ENCODE results near the gene COL5A3. TPM values are rescaled to one million over a fixed set of nuclear protein-coding genes. Genes with fewer than 3 reads are reported as not detected.
A peak's percentile ranks its signal among the peaks of the same experiment; 100 is the strongest.
"Not testable (repeated sequence)": the region's sequence is repeated elsewhere in the genome, so short reads cannot be mapped to it uniquely, and the experiment has no call there.

The COL5A3 gene
- total and polyA plus RNA-seq, 2 experiments from 2014 or later: 1.9 to 2.1 TPM

GRCh38 chr19:10027158-10027997 is 17.1 kb upstream of the COL5A3 start:
- H2AFZ ChIP-seq: no peak overlapping the region
- no peaks in the 10 kb centered on the region for H3K9me2 ChIP-seq (replicated peaks; ENCODE audit: insufficient read depth)
- H3K36me3 ChIP-seq (replicated peaks; ENCODE audit: insufficient read depth, low read depth): no peaks in the 10 kb centered on the region
- DNase-seq (ENCODE audit: low spot score): peak; percentile 97
- peaks cover 5% of the 10 kb centered on the region for H3K4me1 ChIP-seq (ENCODE audit: insufficient read depth)
- no peak overlapping the region for H3K4me3 ChIP-seq
- peak overlapping the region; percentile 66 for H3K4me2 ChIP-seq
- 12% methylated on average over 28 of the region's 29 CpGs for WGBS (ENCODE audit: low lambda C conversion rate, missing lambda C conversion rate)
- no peaks in the 10 kb centered on the region for H3K27me3 ChIP-seq
- no peaks in the 10 kb centered on the region for H3K9me3 ChIP-seq (ENCODE audit: low read depth)
- TF ChIP-seq EZH2phosphoT487 (IDR thresholded peaks at IDR 0.05; ENCODE audit: low read depth, severe bottlenecking, unreplicated experiment) (no peak), EZH2 (IDR thresholded peaks at IDR 0.05; ENCODE audit: borderline replicate concordance) (no peak)
- TF ChIP-seq, protein P1, sequence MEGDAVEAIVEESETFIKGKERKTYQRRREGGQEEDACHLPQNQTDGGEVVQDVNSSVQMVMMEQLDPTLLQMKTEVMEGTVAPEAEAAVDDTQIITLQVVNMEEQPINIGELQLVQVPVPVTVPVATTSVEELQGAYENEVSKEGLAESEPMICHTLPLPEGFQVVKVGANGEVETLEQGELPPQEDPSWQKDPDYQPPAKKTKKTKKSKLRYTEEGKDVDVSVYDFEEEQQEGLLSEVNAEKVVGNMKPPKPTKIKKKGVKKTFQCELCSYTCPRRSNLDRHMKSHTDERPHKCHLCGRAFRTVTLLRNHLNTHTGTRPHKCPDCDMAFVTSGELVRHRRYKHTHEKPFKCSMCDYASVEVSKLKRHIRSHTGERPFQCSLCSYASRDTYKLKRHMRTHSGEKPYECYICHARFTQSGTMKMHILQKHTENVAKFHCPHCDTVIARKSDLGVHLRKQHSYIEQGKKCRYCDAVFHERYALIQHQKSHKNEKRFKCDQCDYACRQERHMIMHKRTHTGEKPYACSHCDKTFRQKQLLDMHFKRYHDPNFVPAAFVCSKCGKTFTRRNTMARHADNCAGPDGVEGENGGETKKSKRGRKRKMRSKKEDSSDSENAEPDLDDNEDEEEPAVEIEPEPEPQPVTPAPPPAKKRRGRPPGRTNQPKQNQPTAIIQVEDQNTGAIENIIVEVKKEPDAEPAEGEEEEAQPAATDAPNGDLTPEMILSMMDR (IDR thresholded peaks at IDR 0.05; ENCODE audit: poor library complexity): peak; percentile 86
- no peak overlapping the region for H3K27ac ChIP-seq
- H4K20me1 ChIP-seq (ENCODE audit: insufficient read depth, poor library complexity, severe bottlenecking): no peaks in the 10 kb centered on the region
- H3K79me2 ChIP-seq: no peaks in the 10 kb centered on the region

DNA sequence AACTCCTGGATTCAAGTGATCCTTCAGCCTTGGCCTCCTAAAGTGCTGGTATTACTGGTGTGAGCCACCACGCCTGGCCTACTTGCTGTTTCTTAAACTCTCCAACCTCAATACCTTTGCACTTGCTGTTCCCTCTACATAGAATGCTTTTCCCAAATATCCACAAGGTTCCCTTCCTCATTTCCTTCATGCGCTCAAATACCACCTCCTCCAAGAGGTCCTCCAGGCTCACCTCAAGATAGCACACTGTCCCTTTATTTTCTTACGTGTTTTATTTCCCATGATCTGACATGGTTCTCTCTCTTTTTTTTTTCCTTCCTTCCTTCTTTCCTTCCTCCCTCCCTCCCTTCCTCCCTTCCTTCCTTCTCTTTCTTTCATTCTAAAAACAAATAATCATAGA is 16.4 kb upstream of the COL5A3 start:
- Histone ChIP-seq H3K79me2 (no peaks in the 10 kb centered on the region), H3K27ac (no peak overlapping the region), H3K4me3 (no peak overlapping the region), H3K4me2 (no peak overlapping the region), H3K9me3 (ENCODE audit: low read depth) (no peaks in the 10 kb centered on the region), H2AFZ (no peak overlapping the region), H3K4me1 (ENCODE audit: insufficient read depth) (peaks cover 5% of the 10 kb centered on the region), H3K36me3 (replicated peaks; ENCODE audit: insufficient read depth, low read depth) (no peaks in the 10 kb centered on the region), H4K20me1 (ENCODE audit: insufficient read depth, poor library complexity, severe bottlenecking) (no peaks in the 10 kb centered on the region), H3K9me2 (replicated peaks; ENCODE audit: insufficient read depth) (no peaks in the 10 kb centered on the region), H3K27me3 (no peaks in the 10 kb centered on the region)
- TF ChIP-seq EZH2 (IDR thresholded peaks at IDR 0.05; ENCODE audit: borderline replicate concordance): no peak
- TF ChIP-seq, protein P1 (IDR thresholded peaks at IDR 0.05; ENCODE audit: poor library complexity): no peak
- TF ChIP-seq EZH2phosphoT487 (IDR thresholded peaks at IDR 0.05; ENCODE audit: low read depth, severe bottlenecking, unreplicated experiment): no peak
- WGBS (ENCODE audit: low lambda C conversion rate, missing lambda C conversion rate): 95% methylated on average over 3 of the region's 3 CpGs
- DNase-seq (ENCODE audit: low spot score): no peak

DNA sequence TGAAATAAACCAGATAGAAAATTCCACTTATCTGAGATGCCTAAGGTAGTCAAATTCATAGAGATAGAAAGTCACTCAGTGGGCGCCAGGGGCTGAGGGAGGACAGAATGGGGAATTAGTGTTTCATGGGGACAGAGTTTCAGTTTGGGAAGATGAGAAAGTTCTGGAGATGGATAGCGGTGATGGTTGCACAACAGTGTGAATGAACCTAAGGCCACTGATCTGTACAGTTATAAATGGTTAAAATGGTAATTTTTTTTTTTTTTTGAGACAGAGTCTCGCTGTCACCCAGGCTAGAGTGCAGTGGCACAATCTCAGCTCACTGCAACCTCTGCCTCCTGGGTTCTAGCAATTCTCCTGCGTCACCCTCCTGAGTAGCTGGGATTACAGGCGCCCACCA is 12.8 kb upstream of the COL5A3 start:
- 85% methylated on average over 5 of the region's 5 CpGs for WGBS (ENCODE audit: low lambda C conversion rate, missing lambda C conversion rate)
- not testable (repeated sequence) for H3K4me2 ChIP-seq, H3K4me3 ChIP-seq

GRCh38 chr19:10021863-10022262 is 11.6 kb upstream of the COL5A3 start:
- H3K79me2 ChIP-seq: no peaks in the 10 kb centered on the region
- H3K4me2 ChIP-seq: no peak overlapping the region
- no peak for DNase-seq (ENCODE audit: low spot score)
- H3K27ac ChIP-seq: no peak overlapping the region
- H3K9me3 ChIP-seq (ENCODE audit: low read depth): no peaks in the 10 kb centered on the region
- H3K27me3 ChIP-seq: no peaks in the 10 kb centered on the region
- no peak overlapping the region for H2AFZ ChIP-seq
- WGBS (ENCODE audit: low lambda C conversion rate, missing lambda C conversion rate): 86% methylated on average over 2 of the region's 2 CpGs
- TF ChIP-seq EZH2 (IDR thresholded peaks at IDR 0.05; ENCODE audit: borderline replicate concordance) (no peak), EZH2phosphoT487 (IDR thresholded peaks at IDR 0.05; ENCODE audit: low read depth, severe bottlenecking, unreplicated experiment) (no peak)
- TF ChIP-seq, protein P1 (IDR thresholded peaks at IDR 0.05; ENCODE audit: poor library complexity): no peak
- H3K9me2 ChIP-seq (replicated peaks; ENCODE audit: insufficient read depth): no peaks in the 10 kb centered on the region
- H3K4me3 ChIP-seq: no peak overlapping the region
- H3K4me1 ChIP-seq (ENCODE audit: insufficient read depth): no peaks in the 10 kb centered on the region
- no peaks in the 10 kb centered on the region for H3K36me3 ChIP-seq (replicated peaks; ENCODE audit: insufficient read depth, low read depth)
- no peaks in the 10 kb centered on the region for H4K20me1 ChIP-seq (ENCODE audit: insufficient read depth, poor library complexity, severe bottlenecking)

More for the DNA sequence above, 12.8 kb upstream of the COL5A3 start:
- not testable (repeated sequence) for DNase-seq (ENCODE audit: low spot score); H3K27me3 ChIP-seq; H2AFZ ChIP-seq; H3K9me2 ChIP-seq (replicated peaks; ENCODE audit: insufficient read depth); H4K20me1 ChIP-seq (ENCODE audit: insufficient read depth, poor library complexity, severe bottlenecking); H3K27ac ChIP-seq; H3K79me2 ChIP-seq; H3K36me3 ChIP-seq (replicated peaks; ENCODE audit: insufficient read depth, low read depth); H3K4me1 ChIP-seq (ENCODE audit: insufficient read depth); H3K9me3 ChIP-seq (ENCODE audit: low read depth)

Measured in hepatocyte (in vitro differentiated cells).